GM21526 (cell line): ENCODE data around the gene SARM1.

Experiments used
- ATAC-seq: cut with Tn5 transposase; IDR thresholded peaks from one replicate; pipeline ENCODE4 v1.9.1; 2021; ENCODE audit warnings: moderate library complexity; ENCODE audit not compliant: unreplicated experiment, low FRiP score

SARM1 gene

DNA sequence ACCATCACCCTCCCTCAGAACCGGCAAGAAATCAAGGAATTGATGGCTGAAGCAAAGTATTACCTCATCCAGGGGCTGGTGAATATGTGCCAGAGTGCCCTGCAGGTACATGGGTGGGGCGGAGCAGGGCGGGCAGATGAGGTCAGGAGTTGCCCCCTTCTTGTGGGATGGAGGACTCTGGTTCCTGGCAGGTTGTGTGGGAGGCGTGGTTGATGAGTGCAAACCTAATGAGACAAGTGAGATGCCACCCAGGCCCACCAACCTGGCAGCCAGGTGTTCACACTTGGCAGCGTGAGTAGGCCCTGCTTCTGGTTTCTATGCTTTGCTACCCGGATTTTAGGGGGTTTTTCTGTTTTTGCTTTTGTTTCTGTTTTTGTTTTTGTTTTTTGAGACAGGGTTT is 31.1 kb upstream of the SARM1 start:
- ATAC-seq = no peak

- ATAC-seq = no peak
Measured at GRCh38 chr17:28341516-28341915, 30.0 kb upstream of the SARM1 start.

DNA sequence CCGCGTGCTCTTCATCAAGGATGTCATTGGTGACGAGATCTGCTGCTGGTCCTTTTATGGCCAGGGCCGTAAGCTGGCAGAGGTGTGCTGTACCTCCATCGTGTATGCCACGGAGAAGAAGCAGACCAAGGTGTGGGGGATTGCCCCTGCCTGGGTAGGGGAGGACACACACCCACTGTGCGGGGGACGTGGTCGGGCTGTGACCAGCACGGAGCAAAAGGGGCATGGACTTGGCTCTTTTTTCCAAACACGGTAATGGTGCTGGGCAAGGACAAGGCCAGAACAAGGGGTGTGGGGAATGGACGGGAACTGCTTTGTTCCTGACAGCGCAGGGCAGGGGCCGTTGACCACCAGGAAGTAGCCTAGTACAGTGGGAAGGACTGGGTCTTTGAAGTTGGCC is 29.2 kb upstream of the SARM1 start:
- ATAC-seq = no peak

- ATAC-seq = no peak
Measured at GRCh38 chr17:28343491-28343932, 28.0 kb upstream of the SARM1 start.

DNA sequence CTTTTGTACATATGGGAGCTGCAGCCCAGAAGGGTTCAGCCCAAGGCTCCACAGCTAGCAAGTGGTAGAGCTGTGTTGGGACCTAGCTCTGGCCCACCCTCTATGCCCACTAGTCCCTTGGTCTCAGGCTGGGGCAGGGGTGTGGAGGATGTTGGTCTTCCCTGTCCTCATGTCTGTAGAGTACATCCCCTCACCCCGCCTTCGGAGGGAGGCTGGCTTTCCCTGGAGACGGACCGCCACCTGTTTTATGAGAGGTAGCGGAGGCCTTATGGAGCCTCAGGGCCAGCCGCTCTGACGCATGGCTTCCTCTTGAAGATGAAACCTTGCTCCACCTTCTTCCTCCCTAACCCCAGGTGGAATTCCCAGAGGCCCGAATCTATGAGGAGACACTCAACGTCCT is 27.5 kb upstream of the SARM1 start:
- ATAC-seq = no peak

GRCh38 chr17:28344435-28344901 is 27.0 kb upstream of the SARM1 start:
- ATAC-seq = no peak

- no peak for ATAC-seq
Measured at GRCh38 chr17:28345419-28346198, 25.9 kb upstream of the SARM1 start.

DNA sequence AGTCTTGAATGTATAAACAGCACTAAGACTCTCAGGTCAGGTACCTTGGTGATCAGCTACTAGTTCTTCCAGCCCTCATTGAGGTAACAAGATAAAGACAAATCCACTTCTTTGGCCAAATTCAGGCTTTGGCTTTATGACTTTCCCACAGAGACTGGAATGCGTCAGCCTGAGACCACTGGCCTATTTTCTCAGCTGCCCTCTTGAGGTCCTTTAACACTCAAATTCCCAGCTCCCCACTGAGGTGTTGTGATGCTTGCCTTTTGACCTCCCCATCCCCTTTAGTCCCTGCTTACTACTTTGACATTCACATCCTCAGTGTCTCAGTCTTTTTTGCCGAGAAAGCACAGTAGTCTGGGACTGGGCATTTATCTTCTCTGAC is 25.3 kb upstream of the SARM1 start:
- ATAC-seq = no peak

DNA sequence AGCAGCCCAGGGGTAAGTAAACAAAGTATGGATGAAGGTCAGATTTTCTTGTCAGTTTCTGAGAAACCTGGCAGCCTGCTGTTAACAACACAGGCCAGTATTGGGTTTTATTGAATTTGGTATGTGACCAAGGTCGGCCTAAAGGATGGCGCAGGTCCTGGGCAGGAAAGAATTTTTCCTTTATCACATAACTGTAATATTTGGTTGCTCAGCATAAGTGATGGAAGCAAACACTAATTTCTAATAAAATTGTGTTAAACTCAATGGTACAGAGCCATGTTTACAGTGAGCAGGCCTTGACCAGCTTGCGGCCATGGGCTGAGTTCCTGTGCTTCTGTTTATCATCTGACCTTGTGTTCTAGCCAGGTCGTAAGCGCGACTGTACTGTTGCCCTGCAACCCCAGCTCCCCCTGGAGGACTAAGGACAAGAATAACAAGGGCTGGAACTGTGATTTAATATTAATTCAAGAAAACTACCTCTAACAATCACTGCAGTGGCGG is 24.7 kb upstream of the SARM1 start:
- no peak for ATAC-seq

GRCh38 chr17:28347261-28347891 is 24.1 kb upstream of the SARM1 start:
- no peak for ATAC-seq

GRCh38 chr17:28348979-28349378 is 22.5 kb upstream of the SARM1 start:
- no peak for ATAC-seq

- ATAC-seq = no peak
Measured at GRCh38 chr17:28350271-28350670, 21.2 kb upstream of the SARM1 start.

- peak; percentile 85 for ATAC-seq
Measured at GRCh38 chr17:28357061-28357900, 14.2 kb upstream of the SARM1 start, which contains the start of gene POLDIP2. Gene POLDIP2 (minus strand): TSS chr17:28357527. CDS start chr17:28357448, 79 bp downstream.

- ATAC-seq = no peak
Measured at GRCh38 chr17:28357901-28358197, 13.6 kb upstream of the SARM1 start.

DNA sequence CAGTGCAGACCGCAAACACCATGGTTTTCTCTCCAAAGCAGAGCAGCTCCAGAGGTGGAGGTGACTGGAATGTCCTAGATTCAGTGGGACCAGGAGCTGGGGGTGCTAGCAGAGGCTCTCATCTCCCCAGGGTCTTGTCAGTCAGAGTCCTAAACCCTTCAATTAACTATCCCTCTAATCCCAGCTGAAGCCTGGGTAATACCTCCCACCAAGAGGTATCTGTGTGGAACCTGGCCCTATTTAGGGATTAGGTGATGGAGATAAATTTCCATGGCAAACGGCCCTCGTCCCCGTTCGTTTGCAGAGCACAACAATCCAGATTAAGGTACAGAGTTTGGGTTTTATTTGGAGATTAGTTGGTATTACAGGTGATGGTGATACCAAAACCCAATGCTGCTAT is 8.3 kb upstream of the SARM1 start:
- ATAC-seq = no peak

DNA sequence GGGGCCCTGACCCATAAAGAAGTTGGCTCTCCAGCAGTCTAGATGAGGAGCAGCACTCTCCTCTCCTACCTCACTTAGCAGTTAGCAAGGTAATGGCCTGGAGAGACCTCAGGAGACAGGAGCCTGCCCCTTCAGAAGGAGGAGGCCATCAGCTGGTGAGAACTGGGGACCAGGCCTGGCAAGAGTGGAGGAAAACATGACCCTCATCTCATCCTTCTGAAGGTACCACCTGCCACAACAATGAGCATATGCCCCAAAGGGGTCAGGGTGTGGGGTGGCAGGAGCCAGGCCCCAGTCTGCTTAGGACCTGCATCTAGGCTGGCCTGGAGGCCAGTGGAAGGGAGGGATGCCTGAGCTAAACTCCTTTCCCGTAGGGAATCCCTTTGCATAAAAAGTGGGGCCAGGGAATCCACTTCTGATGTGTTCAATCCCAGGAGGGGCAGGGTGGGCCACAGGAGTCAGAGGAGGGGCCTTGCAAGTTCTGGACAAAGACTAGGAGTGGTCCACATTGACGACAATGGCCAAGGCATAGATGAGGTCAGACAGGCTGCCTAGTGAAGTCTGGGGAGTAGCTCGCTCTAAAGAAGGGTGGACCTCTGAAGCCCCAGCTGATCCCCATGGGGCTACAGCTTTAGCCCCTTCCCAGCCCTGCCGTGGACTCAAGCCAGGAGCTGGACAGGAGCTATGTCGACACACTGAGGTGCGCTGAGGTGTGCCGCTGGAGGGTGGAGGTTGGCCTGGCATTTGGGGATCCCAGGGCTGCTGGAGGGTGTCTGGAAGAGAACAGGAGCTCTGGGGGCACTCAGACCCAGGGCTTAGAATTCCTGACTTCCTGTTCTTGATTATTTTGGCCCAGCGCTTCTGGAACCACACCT is 7.5 kb upstream of the SARM1 start:
- ATAC-seq = no peak

DNA sequence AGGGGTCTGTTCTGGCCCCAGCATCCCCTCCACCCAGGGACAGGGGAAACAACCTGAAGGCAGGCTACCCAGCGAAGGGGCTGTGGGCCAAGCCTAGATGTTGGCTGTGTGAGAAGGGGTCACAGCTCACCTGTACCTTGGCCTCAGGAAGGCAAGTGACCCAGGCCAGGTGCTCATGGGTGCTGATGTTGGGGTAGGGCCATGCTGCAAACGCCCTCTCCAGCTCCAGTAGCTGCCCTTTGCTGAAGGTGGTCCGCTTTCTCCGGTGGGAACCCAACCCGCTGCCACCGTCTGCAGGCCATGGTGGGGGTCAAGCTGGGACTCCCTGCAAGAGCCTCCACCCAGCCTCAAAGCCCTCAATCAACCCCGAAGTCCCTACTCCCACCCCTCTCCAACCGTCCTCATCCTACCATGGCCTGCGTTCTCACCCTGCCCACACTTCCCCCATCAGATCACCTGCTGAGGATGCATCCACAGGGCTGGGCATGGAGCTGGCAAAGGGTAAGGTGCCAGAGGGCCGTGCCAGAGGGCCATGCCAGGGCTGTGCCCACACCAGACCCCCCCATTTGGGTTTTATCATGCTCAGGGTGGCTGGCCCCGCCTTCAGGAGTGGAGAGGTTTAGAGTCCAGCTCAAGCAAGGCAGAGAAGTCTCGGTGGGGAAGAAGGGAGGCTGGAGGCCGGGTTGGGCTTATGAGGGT is 6.7 kb upstream of the SARM1 start, which contains the start of gene SEBOX:
SEBOX (minus strand) TSS at position 535 of the 699 bp plus-strand sequence; CDS start at position 487, 48 bp downstream.
- no peak for ATAC-seq

DNA sequence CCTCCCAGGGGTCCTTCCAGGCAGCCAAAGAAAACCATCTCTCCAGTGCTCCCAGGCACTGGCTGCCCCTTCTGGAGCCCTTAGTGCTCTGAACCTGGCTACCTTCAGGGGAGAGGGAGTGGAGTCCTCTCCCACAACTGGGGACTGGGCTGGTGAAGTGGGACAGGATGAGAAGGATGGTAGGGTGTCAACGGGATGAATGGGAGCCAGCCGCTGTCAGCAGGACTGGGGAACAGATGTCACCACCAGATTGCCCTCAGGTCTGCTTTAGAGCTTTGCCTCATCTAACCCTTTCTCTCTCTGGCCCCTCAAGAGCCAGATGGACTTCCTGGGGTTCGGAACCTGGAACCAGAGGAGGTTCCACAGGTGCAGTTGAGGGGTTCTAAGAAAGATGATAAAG is 6.0 kb upstream of the SARM1 start:
- ATAC-seq = no peak

- no peak for ATAC-seq
Measured at GRCh38 chr17:28366605-28367004, 4.9 kb upstream of the SARM1 start.
